Measurements from ENCODE around the gene TSSK3. TPM values are rescaled to one million over a fixed set of nuclear protein-coding genes. Genes with fewer than 3 reads are reported as not detected.
"Not testable (repeated sequence)": the region's sequence is repeated elsewhere in the genome, so short reads cannot be mapped to it uniquely, and the experiment has no call there.

Gene TSSK3
- polyA plus RNA-seq, 3 donors = 2.1 to 9.6 (median 8.7) TPM

GRCh38 chr1:32361674-32362473 lies 465 bp upstream of the TSSK3 start:
- DNase-seq = peak; percentile 57

DNA sequence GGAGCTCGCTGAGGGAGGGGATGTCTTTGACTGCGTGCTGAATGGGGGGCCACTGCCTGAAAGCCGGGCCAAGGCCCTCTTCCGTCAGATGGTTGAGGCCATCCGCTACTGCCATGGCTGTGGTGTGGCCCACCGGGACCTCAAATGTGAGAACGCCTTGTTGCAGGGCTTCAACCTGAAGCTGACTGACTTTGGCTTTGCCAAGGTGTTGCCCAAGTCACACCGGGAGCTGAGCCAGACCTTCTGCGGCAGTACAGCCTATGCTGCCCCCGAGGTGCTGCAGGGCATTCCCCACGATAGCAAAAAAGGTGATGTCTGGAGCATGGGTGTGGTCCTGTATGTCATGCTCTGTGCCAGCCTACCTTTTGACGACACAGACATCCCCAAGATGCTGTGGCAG lies 1.4 kb downstream of the TSSK3 start:
- DNase-seq = no peak

- no peak for DNase-seq
These were observed 2.5 kb downstream of the TSSK3 start for GRCh38 chr1:32364836-32365235.

DNA sequence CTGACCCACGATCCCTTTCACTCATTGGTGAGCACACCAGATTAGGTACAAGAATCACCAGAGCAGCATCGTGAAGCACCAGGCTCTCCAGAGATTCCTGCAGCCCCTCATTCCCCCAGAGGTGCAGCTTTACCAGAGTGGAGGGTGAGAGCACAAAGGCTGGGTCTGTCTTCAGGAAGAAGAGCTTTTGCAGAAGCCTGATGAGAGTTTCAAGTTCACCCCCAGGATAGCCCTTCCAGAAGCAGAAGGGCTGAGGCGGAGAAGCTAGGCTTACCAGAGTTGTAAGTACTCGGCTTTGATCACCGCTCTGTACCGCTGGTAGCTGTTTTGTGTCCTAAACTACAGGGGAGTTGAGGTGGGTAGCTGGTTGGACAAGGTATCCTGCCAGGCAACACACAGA lies 3.1 kb downstream of the TSSK3 start:
- DNase-seq = no peak

- DNase-seq = no peak
These were observed 5.7 kb downstream of the TSSK3 start for GRCh38 chr1:32367912-32368635.

DNA sequence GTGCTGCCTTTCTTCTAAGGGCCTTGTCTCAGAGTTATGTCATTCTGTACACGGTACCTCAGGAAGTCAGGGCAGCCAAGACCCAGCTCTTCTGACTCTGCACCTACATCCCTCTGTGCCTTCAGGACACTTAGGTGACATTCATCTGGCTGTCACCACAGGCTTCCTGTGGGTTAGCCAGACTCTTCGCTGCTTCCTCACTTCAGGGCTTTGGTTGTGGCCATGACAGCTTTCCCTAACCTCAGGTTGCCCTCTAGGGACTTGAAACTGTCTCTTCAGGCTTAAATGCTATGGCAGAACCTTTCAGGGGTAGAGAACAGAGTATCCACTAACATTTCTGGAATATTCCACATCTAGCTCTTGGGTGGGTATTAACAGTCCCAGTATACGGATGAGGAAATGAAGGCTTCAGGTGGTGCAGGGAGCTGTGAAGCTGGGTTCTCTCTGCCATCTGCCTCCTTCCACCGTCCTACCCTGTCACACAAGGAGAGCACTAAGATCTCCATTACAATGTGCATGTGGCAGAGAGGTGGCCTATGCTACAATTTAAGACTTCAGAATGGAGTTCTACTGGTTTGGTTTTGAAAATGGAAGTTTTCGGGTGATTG lies 9.9 kb downstream of the TSSK3 start:
- DNase-seq = no peak

- no peak for DNase-seq
These were observed 11.8 kb downstream of the TSSK3 start for GRCh38 chr1:32373996-32374592.

DNA sequence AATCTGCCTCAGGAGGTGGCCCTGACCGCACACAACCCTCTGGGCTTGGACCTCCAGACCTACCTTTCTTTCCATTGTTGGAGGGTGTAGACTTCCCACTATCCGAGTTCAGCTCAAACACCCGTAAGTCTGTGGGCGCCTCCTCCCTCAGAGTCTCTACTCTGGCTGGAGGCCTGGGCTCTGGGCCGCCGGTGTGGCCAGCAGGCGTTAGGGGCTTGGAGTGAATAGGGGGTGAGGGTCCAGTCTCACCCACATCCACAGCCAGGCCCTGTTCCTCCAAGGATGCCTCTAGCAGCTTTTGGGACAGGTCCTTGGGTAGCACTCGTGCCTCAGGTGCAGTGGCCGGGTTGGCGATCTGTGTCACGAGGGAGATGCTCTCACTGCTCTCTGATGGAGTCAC lies 13.9 kb downstream of the TSSK3 start:
- no peak for DNase-seq

GRCh38 chr1:32377541-32378220 lies 15.3 kb downstream of the TSSK3 start:
- no peak for DNase-seq

DNA sequence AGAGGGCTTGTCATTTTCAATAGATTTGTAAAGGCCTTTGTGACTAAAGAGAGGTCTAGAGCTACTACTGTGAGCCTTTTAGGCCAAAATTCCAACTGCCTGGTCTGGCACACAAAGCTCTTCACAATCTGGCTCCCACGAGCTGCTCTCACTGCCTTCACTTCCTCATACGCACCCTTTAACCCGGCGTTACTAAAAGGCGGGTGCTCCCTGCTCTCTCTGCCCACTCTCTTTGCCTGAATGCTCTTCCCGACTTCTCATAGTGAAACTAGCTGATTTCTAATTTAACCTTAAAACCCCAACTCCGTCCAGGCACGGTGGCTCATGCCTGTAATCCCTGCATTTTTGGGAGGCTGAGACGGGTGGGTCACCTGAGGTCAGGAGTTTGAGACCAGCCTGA lies 17.7 kb downstream of the TSSK3 start:
- no peak for DNase-seq

- DNase-seq = peak; percentile 43
These were observed 24.5 kb downstream of the TSSK3 start for GRCh38 chr1:32386676-32387392.

- no peak for DNase-seq
These were observed 26.3 kb downstream of the TSSK3 start for GRCh38 chr1:32388641-32389040.

GRCh38 chr1:32390904-32391870 lies 28.8 kb downstream of the TSSK3 start:
- no peak for DNase-seq

DNA sequence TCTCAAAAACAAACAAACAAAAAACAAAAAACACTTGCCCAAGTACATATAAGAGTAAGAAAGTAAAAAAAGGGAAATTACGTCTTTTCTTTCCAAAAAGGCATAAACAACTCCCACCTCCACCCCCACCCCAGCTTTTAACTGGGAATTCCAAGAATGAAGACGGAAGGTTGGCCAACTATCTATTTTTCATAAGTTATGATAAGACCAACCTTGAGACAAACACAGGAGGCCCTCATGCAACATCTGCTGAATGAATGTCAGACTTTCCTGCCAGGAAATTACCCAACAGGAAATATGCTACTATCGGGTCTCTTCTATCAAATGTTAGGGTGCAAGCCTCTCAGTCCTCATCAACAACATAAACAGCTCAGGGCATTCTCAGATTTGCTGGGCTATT lies 30.0 kb downstream of the TSSK3 start:
- DNase-seq = no peak

DNA sequence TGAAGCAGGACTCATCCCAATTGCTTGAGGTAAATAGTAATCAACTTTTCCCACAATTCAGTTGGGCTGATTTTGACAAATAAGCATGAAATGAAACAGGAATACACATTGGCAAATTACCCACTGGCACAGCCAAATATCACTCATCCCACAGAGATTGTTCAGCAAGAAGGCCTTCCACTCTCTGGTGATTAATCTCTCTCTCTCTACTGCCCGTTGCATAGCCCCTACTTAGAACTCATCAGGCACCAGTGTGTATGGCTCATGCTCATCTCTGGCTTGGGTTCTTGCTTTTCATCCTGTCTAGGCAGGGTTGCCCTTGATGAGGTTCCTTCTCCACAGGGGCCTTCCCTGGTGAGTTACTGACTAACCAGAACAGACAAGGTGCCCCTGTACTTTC lies 30.8 kb downstream of the TSSK3 start:
- no peak for DNase-seq

- DNase-seq = peak; percentile 52
These were observed 31.4 kb downstream of the TSSK3 start for GRCh38 chr1:32393832-32394140.

- DNase-seq = peak; percentile 99
These were observed 32.0 kb downstream of the TSSK3 start, which contains the start of gene BSDC1 for GRCh38 chr1:32394141-32394889. TSS of gene BSDC1 (minus strand) at chr1:32394441. CDS start at chr1:32394414, 27 bp downstream.

GRCh38 chr1:32394890-32395432 lies 32.6 kb downstream of the TSSK3 start:
- DNase-seq = no peak

DNA sequence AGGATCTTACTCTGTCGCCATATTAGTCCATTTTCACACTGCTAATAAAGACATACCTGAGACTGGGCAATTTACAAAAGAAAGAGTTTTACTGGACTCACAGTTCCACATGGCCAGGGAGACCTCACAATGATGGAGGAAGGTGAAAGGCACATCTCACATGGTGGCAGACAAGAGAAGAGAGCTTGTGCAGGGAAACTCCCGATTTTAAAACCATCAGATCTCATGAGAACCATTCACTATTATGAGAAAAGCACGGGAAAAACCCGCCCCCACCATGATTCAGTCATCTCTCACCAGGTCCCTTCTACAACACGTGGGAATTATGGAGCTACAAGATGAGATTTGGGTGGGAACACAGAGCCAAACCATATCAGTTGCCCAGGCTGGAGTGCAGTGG lies 34.2 kb downstream of the TSSK3 start:
- not testable (repeated sequence) for DNase-seq

All from renal pelvis (tissue), 4 donors.